Prostate gland (tissue), 2 donors: Measurements from ENCODE around the gene RHBDD2.

ENCODE experiments used
- POLR2A ChIP-seq: fragments of 450-650 bp; IDR thresholded peaks from one replicate; pipeline ENCODE4 v1.6.1; 2016; ENCODE audit warnings: antibody characterized with exemption, mild to moderate bottlenecking
- TF ChIP-seq, protein P1 (sequence below), 4 experiments: fragments of 200-600 bp in 2 of 4; fragments of 450-650 bp in 2 of 4; sonication (generic) in 2 of 4; IDR thresholded peaks; 1 replicate in 3 of 4; 2 replicates in 1 of 4; pipeline ENCODE4 v1.5.1; 2016 to 2019; ENCODE audit warnings: antibody characterized with exemption in 4 of 4, mild to moderate bottlenecking in 2 of 4, moderate library complexity in 2 of 4

DNA sequence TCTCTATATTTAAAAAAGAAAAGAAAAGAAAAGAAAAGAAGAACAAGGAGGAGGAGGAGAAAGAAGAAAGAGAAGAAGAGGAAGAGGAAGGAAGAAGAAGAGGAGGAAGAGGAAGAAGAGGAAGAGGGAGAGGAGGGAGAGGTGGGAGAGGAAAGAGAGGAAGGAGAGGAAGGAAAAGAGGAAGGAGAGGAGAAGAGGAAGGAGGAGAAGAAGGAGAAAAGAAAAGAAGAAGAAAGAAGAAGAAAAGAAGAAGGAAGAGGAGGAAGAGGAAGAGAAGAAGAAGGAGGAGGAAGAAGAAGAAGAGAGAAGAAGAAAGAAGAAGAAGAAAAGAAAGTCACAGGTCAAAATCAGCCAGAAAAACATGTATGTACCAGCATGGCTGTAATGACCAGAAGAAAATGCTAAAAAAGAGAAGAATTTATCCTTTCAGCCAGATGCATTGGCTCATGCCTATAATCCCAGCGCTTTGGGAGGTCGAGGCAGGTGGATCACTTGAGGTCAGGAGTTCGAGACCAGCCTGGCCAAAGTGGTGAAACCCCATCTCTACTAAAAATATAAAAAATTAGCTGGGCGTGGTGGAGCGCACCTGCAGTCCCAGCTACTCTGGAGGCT lies 30.8 kb downstream of the RHBDD2 start:
- TF ChIP-seq POLR2A: no peak
- TF ChIP-seq, protein P1, sequence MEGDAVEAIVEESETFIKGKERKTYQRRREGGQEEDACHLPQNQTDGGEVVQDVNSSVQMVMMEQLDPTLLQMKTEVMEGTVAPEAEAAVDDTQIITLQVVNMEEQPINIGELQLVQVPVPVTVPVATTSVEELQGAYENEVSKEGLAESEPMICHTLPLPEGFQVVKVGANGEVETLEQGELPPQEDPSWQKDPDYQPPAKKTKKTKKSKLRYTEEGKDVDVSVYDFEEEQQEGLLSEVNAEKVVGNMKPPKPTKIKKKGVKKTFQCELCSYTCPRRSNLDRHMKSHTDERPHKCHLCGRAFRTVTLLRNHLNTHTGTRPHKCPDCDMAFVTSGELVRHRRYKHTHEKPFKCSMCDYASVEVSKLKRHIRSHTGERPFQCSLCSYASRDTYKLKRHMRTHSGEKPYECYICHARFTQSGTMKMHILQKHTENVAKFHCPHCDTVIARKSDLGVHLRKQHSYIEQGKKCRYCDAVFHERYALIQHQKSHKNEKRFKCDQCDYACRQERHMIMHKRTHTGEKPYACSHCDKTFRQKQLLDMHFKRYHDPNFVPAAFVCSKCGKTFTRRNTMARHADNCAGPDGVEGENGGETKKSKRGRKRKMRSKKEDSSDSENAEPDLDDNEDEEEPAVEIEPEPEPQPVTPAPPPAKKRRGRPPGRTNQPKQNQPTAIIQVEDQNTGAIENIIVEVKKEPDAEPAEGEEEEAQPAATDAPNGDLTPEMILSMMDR (IDR thresholded peaks at IDR 0.05): no peak
